ENCODE measurements around the gene PPT1.

DNA sequence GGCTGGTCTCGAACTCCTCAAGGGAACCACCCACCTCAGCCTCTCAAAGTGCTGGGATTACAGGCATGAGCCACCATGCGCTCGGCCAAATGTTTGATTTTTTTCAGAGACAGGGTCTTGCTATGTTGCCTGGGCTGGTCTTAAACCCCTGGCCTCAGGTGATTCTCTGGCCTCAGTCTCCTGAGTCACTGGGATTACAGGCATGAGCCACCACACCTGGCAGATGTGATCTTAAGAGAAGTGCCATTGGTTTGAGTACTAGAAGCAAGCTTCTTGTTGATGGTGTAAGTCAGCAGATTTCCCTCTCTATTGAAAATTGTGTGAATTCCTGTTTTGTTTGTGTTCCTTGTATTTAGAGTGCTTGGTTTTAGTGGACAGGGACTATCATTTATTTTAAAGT, 51.3 kb downstream of the PPT1 start:
- TF ChIP-seq, protein P1, sequence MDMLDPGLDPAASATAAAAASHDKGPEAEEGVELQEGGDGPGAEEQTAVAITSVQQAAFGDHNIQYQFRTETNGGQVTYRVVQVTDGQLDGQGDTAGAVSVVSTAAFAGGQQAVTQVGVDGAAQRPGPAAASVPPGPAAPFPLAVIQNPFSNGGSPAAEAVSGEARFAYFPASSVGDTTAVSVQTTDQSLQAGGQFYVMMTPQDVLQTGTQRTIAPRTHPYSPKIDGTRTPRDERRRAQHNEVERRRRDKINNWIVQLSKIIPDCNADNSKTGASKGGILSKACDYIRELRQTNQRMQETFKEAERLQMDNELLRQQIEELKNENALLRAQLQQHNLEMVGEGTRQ (IDR thresholded peaks at IDR 0.05; ENCODE audit: low read depth, low read length): no peak
- TF ChIP-seq, protein P1 (CRISPR knock-in tag; IDR thresholded peaks at IDR 0.05; ENCODE audit: borderline replicate concordance): no peak
- TF ChIP-seq, protein P2, sequence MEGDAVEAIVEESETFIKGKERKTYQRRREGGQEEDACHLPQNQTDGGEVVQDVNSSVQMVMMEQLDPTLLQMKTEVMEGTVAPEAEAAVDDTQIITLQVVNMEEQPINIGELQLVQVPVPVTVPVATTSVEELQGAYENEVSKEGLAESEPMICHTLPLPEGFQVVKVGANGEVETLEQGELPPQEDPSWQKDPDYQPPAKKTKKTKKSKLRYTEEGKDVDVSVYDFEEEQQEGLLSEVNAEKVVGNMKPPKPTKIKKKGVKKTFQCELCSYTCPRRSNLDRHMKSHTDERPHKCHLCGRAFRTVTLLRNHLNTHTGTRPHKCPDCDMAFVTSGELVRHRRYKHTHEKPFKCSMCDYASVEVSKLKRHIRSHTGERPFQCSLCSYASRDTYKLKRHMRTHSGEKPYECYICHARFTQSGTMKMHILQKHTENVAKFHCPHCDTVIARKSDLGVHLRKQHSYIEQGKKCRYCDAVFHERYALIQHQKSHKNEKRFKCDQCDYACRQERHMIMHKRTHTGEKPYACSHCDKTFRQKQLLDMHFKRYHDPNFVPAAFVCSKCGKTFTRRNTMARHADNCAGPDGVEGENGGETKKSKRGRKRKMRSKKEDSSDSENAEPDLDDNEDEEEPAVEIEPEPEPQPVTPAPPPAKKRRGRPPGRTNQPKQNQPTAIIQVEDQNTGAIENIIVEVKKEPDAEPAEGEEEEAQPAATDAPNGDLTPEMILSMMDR (CRISPR knock-in tag; IDR thresholded peaks at IDR 0.05): no peak
- TF ChIP-seq SMC3 (IDR thresholded peaks at IDR 0.05; ENCODE audit: low read length) (no peak), ZNF143 (CRISPR knock-in tag; IDR thresholded peaks at IDR 0.05) (no peak), POLR2A (IDR thresholded peaks at IDR 0.05; ENCODE audit: insufficient read depth in 1 of 2, low read depth in 2 of 2, low read length in 2 of 2) (no peak), SMYD3 (CRISPR knock-in tag; IDR thresholded peaks at IDR 0.05) (no peak), NFKBIZ (CRISPR knock-in tag; IDR thresholded peaks at IDR 0.05) (no peak), NPAS2 (CRISPR knock-in tag; IDR thresholded peaks at IDR 0.05; ENCODE audit: borderline replicate concordance) (no peak), ELF4 (CRISPR knock-in tag; IDR thresholded peaks at IDR 0.05; ENCODE audit: borderline replicate concordance) (no peak), SSRP1 (CRISPR knock-in tag; IDR thresholded peaks at IDR 0.05) (no peak), TCF7 (IDR thresholded peaks at IDR 0.05; ENCODE audit: low read depth) (no peak), GABPA (IDR thresholded peaks at IDR 0.05; ENCODE audit: low read depth, low read length) (no peak), GABPA (CRISPR knock-in tag; IDR thresholded peaks at IDR 0.05; ENCODE audit: low read depth) (no peak)
- TF ChIP-seq, protein P3, sequence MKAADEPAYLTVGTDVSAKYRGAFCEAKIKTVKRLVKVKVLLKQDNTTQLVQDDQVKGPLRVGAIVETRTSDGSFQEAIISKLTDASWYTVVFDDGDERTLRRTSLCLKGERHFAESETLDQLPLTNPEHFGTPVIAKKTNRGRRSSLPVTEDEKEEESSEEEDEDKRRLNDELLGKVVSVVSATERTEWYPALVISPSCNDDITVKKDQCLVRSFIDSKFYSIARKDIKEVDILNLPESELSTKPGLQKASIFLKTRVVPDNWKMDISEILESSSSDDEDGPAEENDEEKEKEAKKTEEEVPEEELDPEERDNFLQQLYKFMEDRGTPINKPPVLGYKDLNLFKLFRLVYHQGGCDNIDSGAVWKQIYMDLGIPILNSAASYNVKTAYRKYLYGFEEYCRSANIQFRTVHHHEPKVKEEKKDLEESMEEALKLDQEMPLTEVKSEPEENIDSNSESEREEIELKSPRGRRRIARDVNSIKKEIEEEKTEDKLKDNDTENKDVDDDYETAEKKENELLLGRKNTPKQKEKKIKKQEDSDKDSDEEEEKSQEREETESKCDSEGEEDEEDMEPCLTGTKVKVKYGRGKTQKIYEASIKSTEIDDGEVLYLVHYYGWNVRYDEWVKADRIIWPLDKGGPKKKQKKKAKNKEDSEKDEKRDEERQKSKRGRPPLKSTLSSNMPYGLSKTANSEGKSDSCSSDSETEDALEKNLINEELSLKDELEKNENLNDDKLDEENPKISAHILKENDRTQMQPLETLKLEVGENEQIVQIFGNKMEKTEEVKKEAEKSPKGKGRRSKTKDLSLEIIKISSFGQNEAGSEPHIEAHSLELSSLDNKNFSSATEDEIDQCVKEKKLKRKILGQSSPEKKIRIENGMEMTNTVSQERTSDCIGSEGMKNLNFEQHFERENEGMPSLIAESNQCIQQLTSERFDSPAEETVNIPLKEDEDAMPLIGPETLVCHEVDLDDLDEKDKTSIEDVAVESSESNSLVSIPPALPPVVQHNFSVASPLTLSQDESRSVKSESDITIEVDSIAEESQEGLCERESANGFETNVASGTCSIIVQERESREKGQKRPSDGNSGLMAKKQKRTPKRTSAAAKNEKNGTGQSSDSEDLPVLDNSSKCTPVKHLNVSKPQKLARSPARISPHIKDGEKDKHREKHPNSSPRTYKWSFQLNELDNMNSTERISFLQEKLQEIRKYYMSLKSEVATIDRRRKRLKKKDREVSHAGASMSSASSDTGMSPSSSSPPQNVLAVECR (CRISPR knock-in tag; IDR thresholded peaks at IDR 0.05; ENCODE audit: borderline replicate concordance): no peak
- TF ChIP-seq, protein P4, sequence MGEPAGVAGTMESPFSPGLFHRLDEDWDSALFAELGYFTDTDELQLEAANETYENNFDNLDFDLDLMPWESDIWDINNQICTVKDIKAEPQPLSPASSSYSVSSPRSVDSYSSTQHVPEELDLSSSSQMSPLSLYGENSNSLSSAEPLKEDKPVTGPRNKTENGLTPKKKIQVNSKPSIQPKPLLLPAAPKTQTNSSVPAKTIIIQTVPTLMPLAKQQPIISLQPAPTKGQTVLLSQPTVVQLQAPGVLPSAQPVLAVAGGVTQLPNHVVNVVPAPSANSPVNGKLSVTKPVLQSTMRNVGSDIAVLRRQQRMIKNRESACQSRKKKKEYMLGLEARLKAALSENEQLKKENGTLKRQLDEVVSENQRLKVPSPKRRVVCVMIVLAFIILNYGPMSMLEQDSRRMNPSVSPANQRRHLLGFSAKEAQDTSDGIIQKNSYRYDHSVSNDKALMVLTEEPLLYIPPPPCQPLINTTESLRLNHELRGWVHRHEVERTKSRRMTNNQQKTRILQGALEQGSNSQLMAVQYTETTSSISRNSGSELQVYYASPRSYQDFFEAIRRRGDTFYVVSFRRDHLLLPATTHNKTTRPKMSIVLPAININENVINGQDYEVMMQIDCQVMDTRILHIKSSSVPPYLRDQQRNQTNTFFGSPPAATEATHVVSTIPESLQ (CRISPR knock-in tag; conservative IDR thresholded peaks at IDR 0.05): no peak
